ENCODE results near the gene CHAT. TPM values are rescaled to one million over a fixed set of nuclear protein-coding genes. Genes with fewer than 3 reads are reported as not detected.

CHAT gene
- total RNA-seq, 4 donors from 2014 or later = not detected

DNA sequence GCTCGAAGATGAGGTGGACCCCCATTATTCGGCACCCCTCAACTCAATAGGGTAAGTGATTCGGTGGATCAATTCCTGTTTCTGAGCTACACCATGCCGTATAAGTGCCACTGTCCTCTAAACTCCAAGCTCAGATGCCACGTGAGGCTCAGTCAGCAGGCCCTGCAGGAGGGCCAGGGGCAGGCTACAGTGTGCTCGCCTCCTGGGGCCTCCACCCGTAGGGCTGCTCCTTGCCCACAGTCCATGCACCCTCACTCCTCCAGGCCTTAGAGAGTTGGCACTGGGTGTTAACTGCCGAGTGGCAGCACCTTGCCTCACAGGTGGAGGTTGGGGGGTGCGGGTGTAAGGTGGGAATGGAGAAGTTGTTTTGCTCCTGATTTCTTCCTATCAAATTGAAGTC lies 77.8 kb downstream of the CHAT start:
- H3K4me1 ChIP-seq = no peaks in the 10 kb centered on the region
- no peak for DNase-seq
- TF ChIP-seq, protein P1, sequence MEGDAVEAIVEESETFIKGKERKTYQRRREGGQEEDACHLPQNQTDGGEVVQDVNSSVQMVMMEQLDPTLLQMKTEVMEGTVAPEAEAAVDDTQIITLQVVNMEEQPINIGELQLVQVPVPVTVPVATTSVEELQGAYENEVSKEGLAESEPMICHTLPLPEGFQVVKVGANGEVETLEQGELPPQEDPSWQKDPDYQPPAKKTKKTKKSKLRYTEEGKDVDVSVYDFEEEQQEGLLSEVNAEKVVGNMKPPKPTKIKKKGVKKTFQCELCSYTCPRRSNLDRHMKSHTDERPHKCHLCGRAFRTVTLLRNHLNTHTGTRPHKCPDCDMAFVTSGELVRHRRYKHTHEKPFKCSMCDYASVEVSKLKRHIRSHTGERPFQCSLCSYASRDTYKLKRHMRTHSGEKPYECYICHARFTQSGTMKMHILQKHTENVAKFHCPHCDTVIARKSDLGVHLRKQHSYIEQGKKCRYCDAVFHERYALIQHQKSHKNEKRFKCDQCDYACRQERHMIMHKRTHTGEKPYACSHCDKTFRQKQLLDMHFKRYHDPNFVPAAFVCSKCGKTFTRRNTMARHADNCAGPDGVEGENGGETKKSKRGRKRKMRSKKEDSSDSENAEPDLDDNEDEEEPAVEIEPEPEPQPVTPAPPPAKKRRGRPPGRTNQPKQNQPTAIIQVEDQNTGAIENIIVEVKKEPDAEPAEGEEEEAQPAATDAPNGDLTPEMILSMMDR (IDR thresholded peaks at IDR 0.05) = no peak
- TF ChIP-seq POLR2A (IDR thresholded peaks at IDR 0.05) = no peak
- no peak overlapping the region for H3K4me3 ChIP-seq
- no peak overlapping the region for H3K27ac ChIP-seq
- intact Hi-C loops (cut with DNase I) = no loop called here
- WGBS, 2 donors = 36 to 42% methylated on average over 4 to 8 of the region's 9 CpGs
- H3K27me3 ChIP-seq = peaks cover 0 to 69% (median 5%) of the 10 kb centered on the region in 4 donors
- no peaks in the 10 kb centered on the region for H3K36me3 ChIP-seq
- H3K9me3 ChIP-seq = no peaks in the 10 kb centered on the region

DNA sequence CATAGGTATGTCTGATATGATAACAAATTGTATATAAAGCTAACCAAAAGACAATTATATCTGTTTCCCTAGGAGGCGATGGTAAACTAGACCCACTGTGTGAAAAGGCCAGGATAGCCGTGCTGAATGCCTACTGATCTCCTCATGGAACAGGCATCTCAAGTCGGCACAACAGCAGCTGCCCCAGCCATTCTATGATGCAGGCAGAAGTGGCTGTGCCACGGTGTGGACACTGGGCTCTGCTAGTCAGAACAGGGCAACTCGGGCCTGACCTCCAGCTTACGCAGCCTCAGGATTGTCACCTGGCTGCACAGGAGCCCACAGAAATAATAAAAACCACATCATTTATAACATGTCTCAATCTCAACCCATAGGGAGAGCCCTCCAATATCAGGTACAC lies 80.6 kb downstream of the CHAT start:
- TF ChIP-seq, protein P1 (IDR thresholded peaks at IDR 0.05) = no peak
- TF ChIP-seq POLR2A (IDR thresholded peaks at IDR 0.05) = no peak
- H3K4me3 ChIP-seq = no peak overlapping the region

DNA sequence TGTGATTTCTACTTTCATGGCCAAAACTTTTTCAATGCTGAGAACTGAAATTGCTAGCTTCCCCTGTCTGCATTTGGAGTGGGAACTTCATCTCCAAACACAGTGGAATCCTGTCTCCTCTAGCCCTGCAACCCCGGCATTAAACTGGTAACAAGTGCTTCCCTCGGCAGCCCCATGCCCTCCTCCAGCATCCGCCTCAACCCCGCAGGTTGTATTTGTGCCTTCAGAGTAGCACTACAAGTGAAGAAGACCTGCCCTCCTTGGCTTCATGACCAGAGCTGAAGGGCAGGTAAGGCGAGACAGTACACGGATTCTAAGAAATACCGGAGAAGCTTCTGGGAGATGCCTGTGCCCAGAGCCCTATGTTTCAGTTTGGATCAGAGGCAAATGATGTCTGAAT lies 82.5 kb downstream of the CHAT start:
- TF ChIP-seq POLR2A (IDR thresholded peaks at IDR 0.05) = no peak
- TF ChIP-seq, protein P1 (IDR thresholded peaks at IDR 0.05) = no peak
- WGBS, 2 donors = 61 to 74% methylated on average over 4 to 5 of the region's 7 CpGs
- H3K4me3 ChIP-seq = no peak overlapping the region
- intact Hi-C loops (cut with DNase I) = no loop called here
- H3K27me3 ChIP-seq = peaks cover 0 to 24% (median 2%) of the 10 kb centered on the region in 4 donors
- no peaks in the 10 kb centered on the region for H3K36me3 ChIP-seq
- H3K9me3 ChIP-seq = no peaks in the 10 kb centered on the region
- no peak overlapping the region for H3K27ac ChIP-seq
- no peaks in the 10 kb centered on the region for H3K4me1 ChIP-seq
- no peak for DNase-seq

More for the DNA sequence above, 80.6 kb downstream of the CHAT start:
- H3K4me1 ChIP-seq = no peaks in the 10 kb centered on the region
- H3K36me3 ChIP-seq = no peaks in the 10 kb centered on the region
- no peak for DNase-seq
- no peaks in the 10 kb centered on the region for H3K9me3 ChIP-seq
- H3K27me3 ChIP-seq = peaks cover 0 to 43% (median 3%) of the 10 kb centered on the region in 4 donors
- no peak overlapping the region for H3K27ac ChIP-seq
- intact Hi-C loops (cut with DNase I) = no loop called here
- WGBS, 2 donors = 63 to 72% methylated on average over 4 of the region's 6 CpGs

DNA sequence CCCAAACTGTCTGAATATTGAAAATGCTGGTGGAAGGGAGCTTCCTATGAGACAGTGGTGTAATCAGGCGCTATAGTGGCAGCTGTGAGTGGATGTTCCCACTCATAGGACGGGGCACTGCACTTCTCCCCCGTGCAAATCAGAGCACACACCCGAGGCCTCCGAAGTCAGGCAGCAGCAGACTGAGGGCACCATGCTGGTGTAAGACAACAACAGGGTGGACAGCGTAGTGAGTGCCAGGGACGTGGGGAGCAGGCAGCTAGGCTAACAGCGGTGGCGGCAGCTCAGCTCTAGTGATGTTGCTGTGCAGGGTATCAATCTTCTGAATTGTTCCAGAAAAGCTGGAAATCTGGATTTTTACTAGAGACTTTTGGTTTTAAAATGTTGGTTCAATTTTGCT lies 84.8 kb downstream of the CHAT start:
- H3K27me3 ChIP-seq = peaks cover 0 to 9% (median 0%) of the 10 kb centered on the region in 4 donors
- H3K27ac ChIP-seq = no peak overlapping the region
- H3K4me3 ChIP-seq = no peak overlapping the region
- H3K36me3 ChIP-seq = no peaks in the 10 kb centered on the region
- DNase-seq = no peak
- intact Hi-C loops (cut with DNase I) = no loop called here
- TF ChIP-seq, protein P1 (IDR thresholded peaks at IDR 0.05) = no peak
- TF ChIP-seq POLR2A (IDR thresholded peaks at IDR 0.05) = no peak
- H3K9me3 ChIP-seq = no peaks in the 10 kb centered on the region
- no peaks in the 10 kb centered on the region for H3K4me1 ChIP-seq
- WGBS, 2 donors = 74 to 78% methylated on average over 6 to 9 of the region's 9 CpGs

DNA sequence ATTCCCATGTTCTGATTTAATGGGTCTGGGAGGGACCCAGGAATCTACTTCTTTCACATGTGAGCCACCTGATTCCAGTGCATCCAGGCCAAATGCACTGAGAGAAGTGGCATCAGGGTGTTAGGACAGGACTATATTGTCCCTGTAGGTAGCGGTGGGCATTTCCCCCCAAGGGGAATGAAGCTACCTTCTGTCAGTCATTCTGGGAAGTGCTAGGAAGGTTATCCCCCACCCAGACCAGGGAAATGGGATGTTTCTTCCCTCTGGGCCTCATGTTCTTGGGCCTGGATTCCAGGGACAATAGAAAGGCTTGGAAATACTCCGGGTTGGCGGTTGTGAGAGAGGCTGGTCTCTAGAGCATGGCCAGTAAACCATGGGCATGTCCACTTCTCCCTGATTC lies 86.4 kb downstream of the CHAT start:
- H3K27ac ChIP-seq = no peak overlapping the region
- 85% methylated on average over 2 of the region's 3 CpGs; no CpG with 5 or more reads in 1 of the 2 donors for WGBS, 2 donors
- H3K36me3 ChIP-seq = no peaks in the 10 kb centered on the region
- no peak for TF ChIP-seq POLR2A (IDR thresholded peaks at IDR 0.05)
- no peak for DNase-seq
- H3K4me3 ChIP-seq = no peak overlapping the region
- peaks cover 0 to 5% (median 0%) of the 10 kb centered on the region in 4 donors for H3K27me3 ChIP-seq
- intact Hi-C loops (cut with DNase I) = no loop called here
- no peaks in the 10 kb centered on the region for H3K4me1 ChIP-seq
- no peaks in the 10 kb centered on the region for H3K9me3 ChIP-seq

DNA sequence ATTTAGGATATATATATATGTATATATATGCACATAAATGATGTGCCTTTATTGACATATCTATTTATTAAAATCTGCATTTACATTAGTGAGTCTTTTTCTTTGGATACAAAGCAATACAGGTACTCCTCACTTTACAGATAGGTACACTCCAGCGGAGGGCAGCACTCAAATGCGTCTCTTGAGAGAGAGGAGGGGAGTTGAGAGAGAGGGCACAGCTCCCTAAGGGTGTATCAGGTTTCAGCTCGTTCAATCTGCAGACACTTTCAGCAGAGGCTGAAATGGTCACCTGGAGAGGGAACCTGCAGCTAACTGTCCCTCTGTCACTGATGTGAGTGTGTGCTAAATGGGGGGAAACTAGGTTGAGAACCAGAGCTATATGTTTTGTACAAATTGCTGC lies 87.2 kb downstream of the CHAT start:
- DNase-seq = no peak
- no peak for TF ChIP-seq POLR2A (IDR thresholded peaks at IDR 0.05)
- TF ChIP-seq, protein P1 (IDR thresholded peaks at IDR 0.05) = no peak
- no peaks in the 10 kb centered on the region for H3K36me3 ChIP-seq
- no peaks in the 10 kb centered on the region for H3K9me3 ChIP-seq
- 11 to 14% methylated on average over 3 of the region's 3 CpGs for WGBS, 2 donors
- no peak overlapping the region for H3K4me3 ChIP-seq
- peaks cover 0 to 5% (median 0%) of the 10 kb centered on the region in 4 donors for H3K27me3 ChIP-seq
- no peaks in the 10 kb centered on the region for H3K4me1 ChIP-seq
- H3K27ac ChIP-seq = no peak overlapping the region
- intact Hi-C loops (cut with DNase I) = no loop called here

Measured in esophagus squamous epithelium (tissue), 5 donors.